Raji (cell line): ENCODE results near the gene CASP2.

Source experiments
- POLR2A ChIP-seq: IDR thresholded peaks from 2 replicates; pipeline ENCODE4 v1.6.1; 2011; ENCODE audit warnings: low read depth, low read length, control low read depth; ENCODE audit not compliant: insufficient read depth

CASP2 gene

DNA sequence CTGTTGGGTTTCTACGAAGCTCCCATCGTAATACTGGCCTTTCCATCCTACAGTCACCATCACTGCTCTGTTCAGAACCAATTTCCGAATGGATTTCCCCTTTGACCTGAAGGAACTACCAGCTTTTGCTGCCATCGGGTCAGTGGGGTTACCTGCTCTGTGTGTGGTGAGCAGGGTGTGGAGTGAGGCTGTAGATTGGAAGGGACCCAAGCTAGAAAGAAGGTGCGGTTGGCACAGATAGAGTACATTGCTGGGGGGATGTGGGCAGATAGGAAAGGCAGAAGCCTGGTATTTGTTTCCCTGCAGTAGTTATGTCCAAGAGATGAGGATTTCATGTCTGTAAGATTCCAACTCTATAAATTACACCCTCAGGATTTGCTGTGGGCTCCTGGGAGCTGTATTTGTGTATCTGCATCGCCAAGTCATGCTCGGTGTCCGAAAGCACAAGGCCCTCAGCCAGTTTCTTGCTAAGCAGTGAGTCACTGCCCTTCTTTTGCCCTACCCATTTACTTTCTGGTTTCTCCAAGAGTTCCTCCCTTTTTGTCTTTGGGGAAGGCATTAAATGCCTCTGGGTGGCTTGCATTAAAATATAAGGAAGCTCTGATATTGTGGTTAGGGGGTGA is 43.1 kb downstream of the CASP2 start:
- TF ChIP-seq POLR2A: no peak

DNA sequence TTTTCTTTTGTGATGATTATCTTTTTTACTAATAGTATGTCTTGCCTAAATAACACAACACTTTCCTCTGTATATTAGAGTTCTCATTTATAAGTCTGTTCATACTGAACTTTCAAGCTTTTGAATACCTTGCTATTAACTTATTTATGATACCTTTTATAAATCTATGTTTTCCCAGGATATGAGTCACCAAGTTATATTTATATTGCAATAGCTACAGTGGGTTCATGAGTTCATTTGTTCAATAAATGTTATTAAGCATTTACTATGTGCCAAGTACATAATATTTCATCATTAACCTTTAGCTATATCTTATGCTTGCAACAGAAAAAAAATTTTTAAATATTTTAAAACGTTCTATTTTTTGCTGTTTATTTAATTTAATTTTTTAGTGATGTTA is 46.1 kb downstream of the CASP2 start:
- TF ChIP-seq POLR2A: no peak

DNA sequence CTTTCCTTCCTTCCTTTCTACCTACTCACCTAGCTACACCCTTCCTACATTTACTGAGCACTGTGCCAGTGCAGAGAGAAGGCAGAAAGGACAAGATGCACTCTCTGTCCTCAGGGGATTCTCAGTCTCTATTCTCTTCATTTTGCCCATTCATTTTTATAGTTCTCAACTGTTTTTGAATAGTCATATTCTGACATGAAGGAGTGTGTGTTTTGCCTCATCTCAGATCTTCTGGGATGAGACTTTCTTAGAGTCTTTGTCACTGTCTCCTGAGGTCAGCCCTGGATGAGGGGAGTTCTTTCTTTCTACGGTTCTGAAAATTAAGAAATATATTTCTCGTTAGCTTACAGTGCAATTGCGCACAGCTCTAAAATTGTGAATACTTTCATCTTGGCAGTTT is 49.1 kb downstream of the CASP2 start:
- TF ChIP-seq POLR2A: no peak

DNA sequence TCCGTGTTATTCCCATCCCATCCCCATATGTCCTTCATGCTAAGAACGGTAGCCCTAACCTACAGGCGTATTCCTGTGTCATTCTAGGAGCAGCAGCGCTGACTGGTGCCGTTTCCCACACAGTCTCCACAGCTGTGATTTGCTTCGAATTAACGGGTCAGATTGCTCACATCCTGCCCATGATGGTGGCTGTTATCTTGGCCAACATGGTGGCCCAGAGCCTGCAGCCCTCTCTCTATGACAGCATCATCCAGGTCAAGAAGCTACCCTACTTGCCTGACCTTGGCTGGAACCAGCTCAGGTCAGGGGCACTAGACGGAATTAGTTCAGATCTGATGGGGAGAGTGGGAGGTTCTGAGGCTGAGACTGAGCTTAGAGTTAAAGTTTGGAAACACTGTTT is 53.7 kb downstream of the CASP2 start:
- no peak for TF ChIP-seq POLR2A

DNA sequence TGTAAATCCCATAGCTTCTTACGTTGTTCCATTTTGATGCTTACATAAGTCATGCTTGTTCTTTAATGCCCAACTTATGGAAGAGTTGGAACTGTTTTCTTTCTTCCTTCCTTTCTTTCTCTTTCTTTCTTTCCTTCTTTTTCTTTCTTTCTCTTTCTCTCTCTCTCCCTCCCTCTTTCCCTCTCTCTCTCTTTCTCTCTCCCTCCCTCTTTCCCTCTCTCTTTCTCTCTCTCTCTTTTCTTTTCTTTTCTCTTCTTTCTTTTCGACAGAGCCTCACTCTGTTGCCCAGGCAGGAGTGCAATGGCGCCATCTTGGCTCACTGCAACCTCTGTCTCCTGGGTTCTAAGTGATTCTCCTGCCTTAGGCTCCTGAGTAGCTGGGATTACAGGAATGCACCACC is 55.4 kb downstream of the CASP2 start:
- TF ChIP-seq POLR2A: no peak

DNA sequence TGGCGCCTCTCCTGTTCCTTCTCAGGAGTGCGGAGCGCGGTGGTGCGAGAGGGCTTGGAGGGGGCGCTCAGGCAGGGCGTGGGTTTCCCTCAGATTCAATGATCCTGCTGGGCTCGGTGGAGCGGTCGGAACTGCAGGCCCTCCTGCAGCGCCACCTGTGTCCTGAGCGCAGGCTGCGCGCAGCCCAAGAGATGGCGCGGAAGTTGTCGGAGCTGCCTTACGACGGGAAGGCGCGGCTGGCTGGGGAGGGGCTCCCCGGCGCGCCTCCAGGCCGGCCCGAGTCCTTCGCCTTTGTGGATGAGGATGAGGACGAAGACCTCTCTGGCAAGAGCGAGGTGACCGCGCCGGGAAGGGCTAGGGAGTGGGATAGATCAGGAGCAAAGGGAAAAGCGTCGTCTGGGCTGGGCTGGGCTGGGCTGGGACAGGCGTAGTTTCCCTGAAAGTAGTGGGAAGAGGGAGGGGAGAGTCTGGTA is 57.3 kb downstream of the CASP2 start:
- no peak for TF ChIP-seq POLR2A

DNA sequence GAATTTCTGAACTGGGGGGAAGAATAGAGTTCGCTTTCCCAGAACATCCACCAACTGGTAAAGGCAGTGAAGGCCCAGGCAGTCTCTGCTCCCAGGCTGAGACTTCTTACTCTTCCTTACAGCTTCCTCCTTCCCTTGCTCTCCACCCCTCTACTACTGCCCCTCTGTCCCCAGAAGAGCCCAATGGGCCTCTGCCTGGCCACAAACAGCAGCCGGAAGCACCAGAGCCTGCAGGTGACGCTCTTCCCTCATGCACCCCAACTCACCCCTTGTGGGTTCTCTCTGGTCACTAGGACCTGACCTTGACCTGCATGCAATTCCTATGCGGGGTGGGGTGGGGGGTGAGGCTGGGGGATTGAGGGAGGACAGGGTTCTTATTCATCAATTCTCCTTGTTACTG is 57.9 kb downstream of the CASP2 start:
- TF ChIP-seq POLR2A: no peak

DNA sequence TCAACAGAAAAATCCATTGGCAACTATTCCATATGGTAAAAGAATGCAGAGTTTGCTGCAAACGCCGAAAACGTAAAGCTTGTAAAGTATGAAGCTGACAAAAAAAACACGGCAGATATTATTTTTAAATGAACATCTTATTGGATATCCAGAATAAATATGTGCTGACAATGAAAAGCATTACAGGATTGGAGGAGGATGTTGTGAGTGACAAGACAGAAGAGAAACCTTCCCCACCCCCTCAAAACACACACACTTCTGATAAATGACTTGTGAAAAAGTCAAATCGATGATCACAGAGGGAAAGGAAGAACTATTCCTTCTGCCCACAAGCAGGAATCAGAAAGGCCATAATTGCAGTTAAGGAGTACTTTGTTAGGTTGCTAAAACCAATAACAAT is 59.8 kb downstream of the CASP2 start:
- TF ChIP-seq POLR2A: no peak

DNA sequence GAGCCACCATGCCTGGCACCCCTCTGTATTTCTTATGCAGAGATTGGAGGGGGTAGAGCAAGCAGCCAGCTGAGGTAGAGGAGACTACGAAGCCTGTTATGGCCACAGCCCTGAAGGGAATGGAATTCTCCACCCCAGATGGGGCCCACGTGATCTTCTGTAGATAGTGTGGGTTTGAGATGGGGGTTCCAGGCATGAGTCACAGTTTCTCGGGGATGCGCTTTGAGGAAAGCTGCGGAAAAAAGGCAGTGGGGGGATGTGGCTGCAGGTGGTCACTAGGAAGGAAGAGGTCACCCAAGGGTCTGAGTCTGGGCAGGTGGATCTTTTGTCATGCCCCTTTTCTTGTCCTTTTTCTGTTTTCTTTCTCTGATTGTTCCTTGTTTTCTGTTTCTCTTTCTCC is 62.9 kb downstream of the CASP2 start:
- no peak for TF ChIP-seq POLR2A

DNA sequence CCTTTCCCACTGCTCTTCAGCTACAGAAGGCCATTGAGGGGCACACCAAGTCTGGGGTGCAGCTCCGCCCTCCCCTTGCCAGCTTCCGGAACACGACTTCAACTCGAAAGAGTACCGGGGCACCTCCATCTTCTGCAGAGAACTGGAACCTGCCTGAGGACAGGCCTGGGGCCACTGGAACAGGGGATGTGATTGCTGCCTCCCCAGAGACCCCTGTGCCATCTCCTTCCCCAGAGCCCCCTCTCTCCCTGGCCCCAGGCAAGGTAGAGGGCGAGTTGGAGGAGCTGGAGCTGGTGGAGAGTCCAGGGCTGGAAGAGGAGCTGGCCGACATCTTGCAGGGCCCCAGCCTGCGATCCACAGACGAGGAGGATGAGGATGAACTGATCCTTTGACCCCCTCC is 63.4 kb downstream of the CASP2 start:
- TF ChIP-seq POLR2A: no peak

DNA sequence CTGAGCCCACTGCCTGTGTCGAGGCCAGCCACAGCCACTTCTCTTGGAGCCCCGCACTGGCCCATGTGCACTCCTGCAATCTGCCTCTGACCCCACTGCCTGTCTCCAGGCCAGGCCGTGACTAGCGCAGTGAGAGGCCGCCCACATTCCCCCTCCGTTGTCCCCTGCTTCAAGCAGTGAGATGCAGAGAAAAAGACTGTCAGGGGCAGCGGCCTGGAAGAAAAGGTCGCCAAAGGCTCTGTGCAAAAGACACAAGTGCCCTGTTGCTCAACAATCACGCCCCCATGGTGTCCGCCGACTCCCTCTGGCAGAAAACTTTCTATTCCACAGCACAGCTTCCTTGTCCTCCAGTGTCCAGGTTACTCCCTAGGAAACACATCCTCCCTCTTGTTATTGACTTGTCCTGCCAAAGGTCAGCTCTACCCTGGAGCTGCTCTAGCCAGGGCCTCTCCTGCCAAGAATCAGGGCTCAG is 64.4 kb downstream of the CASP2 start:
- no peak for TF ChIP-seq POLR2A

DNA sequence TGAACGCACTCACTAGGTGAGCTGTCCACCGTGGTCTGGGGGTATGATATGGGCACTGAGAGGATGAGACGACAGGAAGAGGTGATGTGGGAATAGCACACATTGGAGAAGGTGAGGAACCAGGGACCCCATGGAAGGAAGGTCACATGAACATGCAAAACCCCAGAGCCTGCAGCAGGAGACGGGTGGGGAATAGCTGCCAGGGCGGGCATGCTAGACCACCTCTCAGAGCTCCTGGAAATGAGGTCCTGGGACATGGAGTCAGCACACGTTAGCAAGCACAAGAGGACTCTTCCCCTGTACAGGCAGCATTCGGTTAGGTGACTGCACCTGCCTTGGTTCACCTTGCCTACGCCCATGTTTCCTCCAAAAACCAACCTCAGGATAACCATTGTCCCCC is 66.2 kb downstream of the CASP2 start:
- no peak for TF ChIP-seq POLR2A

DNA sequence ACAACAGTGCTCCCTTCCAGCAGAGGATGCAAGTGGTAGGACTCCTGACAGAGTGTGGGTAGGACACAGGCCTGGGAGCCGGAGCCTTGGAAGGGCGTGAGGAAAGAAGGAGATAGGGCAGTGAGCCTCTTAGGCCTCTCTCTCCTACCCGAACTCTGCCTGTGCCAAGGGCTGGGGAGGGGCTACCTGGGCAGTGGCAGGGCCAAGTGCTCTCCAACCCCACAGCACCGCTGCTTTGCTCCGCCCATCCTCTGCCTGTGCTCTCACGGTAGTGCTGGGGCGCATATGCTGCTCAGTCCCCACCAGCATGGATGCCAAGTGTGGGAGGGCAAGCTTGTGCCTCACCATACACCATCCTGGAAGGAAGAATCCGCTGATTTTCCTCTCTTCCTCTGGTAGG is 66.8 kb downstream of the CASP2 start:
- TF ChIP-seq POLR2A: no peak

DNA sequence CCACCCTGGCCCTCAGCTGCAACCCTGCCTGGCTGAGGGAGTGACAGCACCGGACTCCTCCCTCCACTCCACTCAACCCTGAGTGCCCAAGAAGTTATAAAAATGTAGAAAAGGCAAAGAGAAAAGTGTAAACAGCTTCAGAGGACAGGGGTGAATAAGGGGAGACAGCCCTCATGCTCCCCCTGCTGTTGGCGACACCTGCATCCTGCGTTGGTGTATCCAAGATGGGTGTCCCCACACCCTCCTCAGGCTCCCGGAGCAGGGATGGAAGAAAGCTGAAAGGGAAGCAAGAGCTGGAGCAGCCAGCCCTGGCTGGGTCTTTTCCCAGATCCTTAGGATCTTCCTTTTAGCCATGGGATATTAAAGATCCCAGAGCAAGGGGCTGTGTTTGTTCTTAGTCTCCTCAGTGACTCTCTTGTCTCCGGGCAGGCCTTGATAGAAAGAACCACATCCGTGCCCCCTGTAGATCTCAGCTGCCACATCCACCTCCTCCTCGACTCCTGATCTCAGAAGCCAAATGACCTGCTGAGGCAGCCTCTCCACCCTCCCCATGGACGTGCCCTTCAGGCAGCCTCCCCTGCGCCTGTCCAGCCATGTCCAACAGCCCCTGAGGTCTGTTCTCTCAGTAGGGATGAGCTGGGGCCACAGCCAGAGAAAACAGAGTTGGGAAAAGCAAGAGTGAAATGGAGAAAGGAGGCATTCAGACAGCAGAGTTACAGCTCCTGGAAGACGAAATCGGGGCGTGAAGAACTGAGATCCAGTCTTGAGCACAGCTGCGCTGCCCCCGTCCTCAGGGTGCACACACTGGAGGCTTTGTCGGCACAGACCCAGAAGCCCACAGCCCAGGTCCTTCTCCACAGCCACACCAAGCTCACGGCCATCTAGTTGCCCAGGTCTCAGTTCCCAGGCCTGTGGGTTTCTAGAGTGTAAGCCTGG is 67.6 kb downstream of the CASP2 start:
- TF ChIP-seq POLR2A: no peak

DNA sequence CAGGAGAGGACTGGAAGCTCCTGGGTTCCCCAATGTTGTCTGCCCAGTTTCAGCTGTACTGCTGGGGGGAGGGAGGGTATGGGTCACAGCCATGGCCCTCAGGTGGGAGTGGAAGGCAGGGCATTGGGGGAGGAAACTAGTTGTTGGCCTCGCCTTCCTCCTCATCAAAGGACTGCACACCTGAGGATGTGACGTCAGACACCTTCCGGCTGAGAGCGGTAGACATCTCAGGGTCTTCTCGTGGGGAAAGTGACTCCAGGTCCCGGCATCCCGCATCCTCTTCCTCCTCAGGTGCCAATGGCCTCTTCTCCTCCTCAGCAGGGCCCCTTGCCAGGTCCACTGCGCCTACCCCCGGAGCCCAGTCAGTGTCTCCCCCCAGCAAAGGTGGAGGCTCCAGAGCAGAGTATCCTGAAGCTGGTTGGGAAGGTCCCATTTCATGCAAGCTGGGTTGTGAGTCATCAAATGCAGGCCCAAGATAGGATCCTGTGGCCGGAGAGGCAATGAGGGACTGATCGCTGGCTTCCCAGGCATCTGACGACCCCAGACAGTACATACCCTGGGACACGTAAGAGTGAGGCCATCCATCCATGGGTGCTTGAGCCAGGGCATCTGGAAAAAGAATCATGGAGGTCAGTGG is 68.4 kb downstream of the CASP2 start:
- TF ChIP-seq POLR2A: no peak
